Liver (tissue), 3 donors: Measurements from ENCODE around the gene EWSR1.

Experiments used
- FOXA1 ChIP-seq: IDR thresholded peaks from 2 replicates; pipeline ENCODE4 v1.6.1; 2016; ENCODE audit warnings: antibody characterized with exemption
- GABPA ChIP-seq, 2 donors: IDR thresholded peaks in 1 of 2; conservative IDR thresholded peaks in 1 of 2; 2 replicates each; pipeline ENCODE4 v1.6.1; 2016; ENCODE audit warnings: antibody characterized with exemption in 2 of 2, mild to moderate bottlenecking in 1 of 2, moderate library complexity in 1 of 2
- HNF4A ChIP-seq, 2 donors: conservative IDR thresholded peaks; 2 replicates each; pipeline ENCODE4 v1.6.1; 2016; ENCODE audit warnings: antibody characterized with exemption in 2 of 2, mild to moderate bottlenecking in 2 of 2
- HNF4G ChIP-seq: IDR thresholded peaks from 2 replicates; pipeline ENCODE4 v1.6.1; 2016; ENCODE audit warnings: antibody characterized with exemption
- RAD21 ChIP-seq, 2 donors: IDR thresholded peaks; 2 replicates each; pipeline ENCODE4 v1.6.1; 2016; ENCODE audit warnings: antibody characterized with exemption in 2 of 2, mild to moderate bottlenecking in 2 of 2
- REST ChIP-seq: IDR thresholded peaks from 2 replicates; pipeline ENCODE4 v1.6.1; 2016; ENCODE audit warnings: antibody characterized with exemption, mild to moderate bottlenecking
- TAF1 ChIP-seq: conservative IDR thresholded peaks from 2 replicates; pipeline ENCODE4 v1.6.1; 2016; ENCODE audit warnings: antibody characterized with exemption, mild to moderate bottlenecking
- YY1 ChIP-seq: IDR thresholded peaks from 2 replicates; pipeline ENCODE4 v1.6.1; 2016; ENCODE audit warnings: antibody characterized with exemption, mild to moderate bottlenecking
- ZBTB33 ChIP-seq: IDR thresholded peaks from 2 replicates; pipeline ENCODE4 v1.6.1; 2016; ENCODE audit warnings: antibody characterized with exemption
- TF ChIP-seq, protein P1 (sequence below): fragments of 150-350 bp; IDR thresholded peaks from 2 replicates; pipeline ENCODE4 v1.5.1; 2017; ENCODE audit warnings: improper control_type of control experiment, low read depth, low read length; ENCODE audit not compliant: missing input control
- TF ChIP-seq, protein P2 (sequence below): IDR thresholded peaks from 2 replicates; pipeline ENCODE4 v1.6.1; 2016; ENCODE audit warnings: antibody characterized with exemption
- donor health status: healthy.
- donor health status: healthy.

DNA sequence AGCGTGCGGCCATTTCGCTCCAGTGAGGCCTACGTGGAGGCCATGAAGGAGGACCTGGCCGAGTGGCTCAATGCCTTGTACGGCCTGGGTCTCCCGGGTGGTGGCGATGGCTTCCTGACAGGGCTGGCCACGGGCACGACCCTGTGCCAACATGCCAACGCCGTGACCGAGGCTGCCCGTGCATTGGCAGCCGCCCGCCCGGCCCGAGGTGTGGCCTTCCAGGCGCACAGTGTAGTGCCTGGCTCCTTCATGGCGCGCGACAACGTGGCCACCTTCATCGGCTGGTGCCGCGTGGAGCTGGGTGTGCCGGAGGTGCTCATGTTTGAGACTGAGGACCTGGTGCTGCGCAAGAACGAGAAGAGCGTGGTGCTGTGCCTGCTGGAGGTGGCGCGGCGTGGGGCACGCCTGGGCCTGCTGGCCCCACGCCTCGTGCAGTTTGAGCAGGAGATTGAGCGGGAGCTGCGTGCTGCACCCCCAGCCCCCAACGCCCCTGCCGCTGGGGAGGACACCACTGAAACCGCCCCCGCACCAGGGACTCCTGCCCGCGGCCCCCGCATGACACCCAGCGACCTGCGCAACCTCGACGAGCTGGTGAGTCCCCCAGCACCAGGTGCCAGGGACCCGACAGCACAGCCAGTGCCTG lies 40.2 kb downstream of the EWSR1 start:
- TF ChIP-seq ZBTB33 (no peak), REST (no peak), YY1 (no peak), HNF4G (no peak), HNF4A (conservative IDR thresholded peaks at IDR 0.05) (no peak), TAF1 (no peak), GABPA (IDR thresholded peaks at IDR 0.05 in 1 of 2, conservative IDR thresholded peaks at IDR 0.05 in 1 of 2) (no peak), RAD21 (IDR thresholded peaks at IDR 0.05) (no peak), FOXA1 (no peak)
- TF ChIP-seq, protein P1, sequence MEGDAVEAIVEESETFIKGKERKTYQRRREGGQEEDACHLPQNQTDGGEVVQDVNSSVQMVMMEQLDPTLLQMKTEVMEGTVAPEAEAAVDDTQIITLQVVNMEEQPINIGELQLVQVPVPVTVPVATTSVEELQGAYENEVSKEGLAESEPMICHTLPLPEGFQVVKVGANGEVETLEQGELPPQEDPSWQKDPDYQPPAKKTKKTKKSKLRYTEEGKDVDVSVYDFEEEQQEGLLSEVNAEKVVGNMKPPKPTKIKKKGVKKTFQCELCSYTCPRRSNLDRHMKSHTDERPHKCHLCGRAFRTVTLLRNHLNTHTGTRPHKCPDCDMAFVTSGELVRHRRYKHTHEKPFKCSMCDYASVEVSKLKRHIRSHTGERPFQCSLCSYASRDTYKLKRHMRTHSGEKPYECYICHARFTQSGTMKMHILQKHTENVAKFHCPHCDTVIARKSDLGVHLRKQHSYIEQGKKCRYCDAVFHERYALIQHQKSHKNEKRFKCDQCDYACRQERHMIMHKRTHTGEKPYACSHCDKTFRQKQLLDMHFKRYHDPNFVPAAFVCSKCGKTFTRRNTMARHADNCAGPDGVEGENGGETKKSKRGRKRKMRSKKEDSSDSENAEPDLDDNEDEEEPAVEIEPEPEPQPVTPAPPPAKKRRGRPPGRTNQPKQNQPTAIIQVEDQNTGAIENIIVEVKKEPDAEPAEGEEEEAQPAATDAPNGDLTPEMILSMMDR, result no peak
- TF ChIP-seq, protein P2, sequence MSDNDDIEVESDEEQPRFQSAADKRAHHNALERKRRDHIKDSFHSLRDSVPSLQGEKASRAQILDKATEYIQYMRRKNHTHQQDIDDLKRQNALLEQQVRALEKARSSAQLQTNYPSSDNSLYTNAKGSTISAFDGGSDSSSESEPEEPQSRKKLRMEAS, result no peak
